ENCODE results near the gene PPFIA1.
"Not testable (repeated sequence)": the region's sequence is repeated elsewhere in the genome, so short reads cannot be mapped to it uniquely, and the experiment has no call there.

PPFIA1 gene

GRCh38 chr11:70328556-70328955 is 58.1 kb downstream of the PPFIA1 start:
- peaks cover 81% of the 10 kb centered on the region for H3K36me3 Mint-ChIP-seq (ENCODE audit: insufficient read depth)
- H3K4me3 Mint-ChIP-seq = no peak overlapping the region
- no peaks in the 10 kb centered on the region for H3K9me3 Mint-ChIP-seq
- H3K4me1 Mint-ChIP-seq (ENCODE audit: low read depth in 2 of 2) = peaks cover 5 to 7% of the 10 kb centered on the region in 2 donors
- ATAC-seq (replicated peaks) (no peak), DNase-seq (no peak)
- no peaks in the 10 kb centered on the region for H3K27me3 Mint-ChIP-seq
- H3K27ac Mint-ChIP-seq = peak overlapping the region in 1 of 2 donors; percentile 19

DNA sequence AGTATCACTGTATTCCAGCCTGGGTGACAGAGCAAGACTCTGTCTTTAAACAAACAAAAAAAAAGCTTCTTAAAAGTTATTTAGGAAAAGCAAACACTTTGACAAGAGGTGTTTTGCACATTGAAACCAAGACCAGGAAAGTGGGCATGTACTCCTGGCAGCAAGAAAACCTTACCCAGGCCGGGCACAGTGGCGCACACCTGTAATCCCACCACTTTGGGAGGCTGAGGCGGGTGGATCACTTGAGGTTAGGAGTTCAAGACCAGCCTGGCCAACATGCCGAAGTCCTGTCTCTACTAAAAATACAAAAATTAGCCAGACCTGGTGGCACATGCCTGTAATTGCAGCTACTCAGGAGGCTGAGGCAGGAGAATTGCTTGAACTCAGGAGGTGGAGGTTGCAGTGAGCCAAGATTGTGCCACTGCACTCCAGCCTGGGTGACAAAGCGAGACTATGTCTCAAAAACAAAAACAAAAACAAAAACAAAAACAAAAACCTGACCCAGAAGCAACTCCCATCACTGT is 60.9 kb downstream of the PPFIA1 start:
- not testable (repeated sequence) for DNase-seq; H3K27me3 Mint-ChIP-seq; H3K9me3 Mint-ChIP-seq; H3K4me1 Mint-ChIP-seq (ENCODE audit: low read depth in 2 of 2); H3K27ac Mint-ChIP-seq; H3K4me3 Mint-ChIP-seq; ATAC-seq (replicated peaks)
- H3K36me3 Mint-ChIP-seq (ENCODE audit: insufficient read depth) = peaks cover 84% of the 10 kb centered on the region

GRCh38 chr11:70331901-70332300 is 61.4 kb downstream of the PPFIA1 start:
- peaks cover 85% of the 10 kb centered on the region for H3K36me3 Mint-ChIP-seq (ENCODE audit: insufficient read depth)
- H3K4me3 Mint-ChIP-seq = no peak overlapping the region
- H3K9me3 Mint-ChIP-seq = no peaks in the 10 kb centered on the region
- DNase-seq (no peak), ATAC-seq (replicated peaks) (no peak)
- no peaks in the 10 kb centered on the region for H3K27me3 Mint-ChIP-seq
- no peaks in the 10 kb centered on the region for H3K4me1 Mint-ChIP-seq (ENCODE audit: low read depth in 2 of 2)
- no peak overlapping the region for H3K27ac Mint-ChIP-seq

DNA sequence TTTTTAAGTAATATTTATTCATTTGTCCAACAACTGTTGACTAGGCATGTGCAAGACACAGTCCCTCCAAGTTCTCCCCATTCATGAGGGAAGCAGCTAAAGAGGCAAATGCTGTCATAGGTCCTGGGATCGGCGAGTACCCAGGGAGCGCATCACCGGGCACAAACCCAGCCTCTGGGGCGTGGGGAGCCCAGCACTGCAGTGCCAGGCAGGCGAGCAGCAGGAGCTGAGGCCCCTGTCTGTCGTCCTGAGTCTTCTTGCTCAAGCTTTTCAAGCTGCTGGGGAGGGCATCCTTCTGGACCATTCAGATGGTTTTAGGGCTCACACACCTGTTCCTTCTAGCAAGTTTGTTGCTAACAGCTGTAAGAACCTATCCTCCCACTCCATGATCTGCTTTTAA is 62.1 kb downstream of the PPFIA1 start:
- ATAC-seq (replicated peaks) (no peak), DNase-seq (no peak)
- Mint-ChIP-seq H3K4me1 (ENCODE audit: low read depth in 2 of 2) (no peaks in the 10 kb centered on the region), H3K27me3 (no peaks in the 10 kb centered on the region), H3K27ac (no peak overlapping the region), H3K4me3 (no peak overlapping the region), H3K36me3 (ENCODE audit: insufficient read depth) (peaks cover 83% of the 10 kb centered on the region), H3K9me3 (no peaks in the 10 kb centered on the region)

- Mint-ChIP-seq H3K27me3 (no peaks in the 10 kb centered on the region), H3K9me3 (no peaks in the 10 kb centered on the region), H3K4me1 (ENCODE audit: low read depth in 2 of 2) (no peaks in the 10 kb centered on the region), H3K27ac (peak overlapping the region in 1 of 2 donors; percentile 52), H3K4me3 (no peak overlapping the region), H3K36me3 (ENCODE audit: insufficient read depth) (peaks cover 80% of the 10 kb centered on the region)
- DNase-seq = no peak
- no peak for ATAC-seq (replicated peaks)
Measured at GRCh38 chr11:70333261-70333660, 62.8 kb downstream of the PPFIA1 start.

DNA sequence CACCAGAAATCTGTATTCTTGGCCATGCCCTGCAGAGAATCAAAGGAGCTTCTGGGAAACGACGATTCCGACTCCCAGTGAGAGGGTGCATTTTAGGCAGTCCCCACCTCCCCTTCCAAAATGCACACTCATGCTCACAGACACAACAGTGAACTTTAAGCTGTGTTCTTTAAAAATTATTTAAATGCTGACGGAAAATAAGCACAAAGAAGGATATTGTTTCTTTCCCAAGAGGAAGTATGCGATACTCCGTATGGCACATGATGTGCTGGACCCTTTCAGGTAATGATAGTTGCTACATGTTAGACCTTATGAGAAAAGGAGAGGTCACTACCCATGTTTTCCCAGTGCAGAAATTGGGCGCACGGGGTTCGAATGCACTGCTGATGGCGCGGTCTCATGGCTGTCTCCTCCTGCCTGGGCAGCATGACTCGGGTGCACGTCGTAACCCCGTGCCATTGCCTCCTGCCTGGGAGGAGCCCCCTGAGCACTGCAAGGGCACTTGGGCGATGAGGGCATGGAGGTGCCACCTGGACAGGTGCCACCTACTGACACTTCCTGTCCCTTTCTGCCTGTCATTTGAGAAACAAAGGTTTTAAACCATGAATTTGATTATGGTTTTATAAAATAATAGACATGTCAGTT is 64.0 kb downstream of the PPFIA1 start:
- no peak overlapping the region for H3K27ac Mint-ChIP-seq
- H3K9me3 Mint-ChIP-seq = no peaks in the 10 kb centered on the region
- no peaks in the 10 kb centered on the region for H3K27me3 Mint-ChIP-seq
- H3K4me1 Mint-ChIP-seq (ENCODE audit: low read depth in 2 of 2) = no peaks in the 10 kb centered on the region
- no peak for DNase-seq
- peaks cover 81% of the 10 kb centered on the region for H3K36me3 Mint-ChIP-seq (ENCODE audit: insufficient read depth)
- no peak for ATAC-seq (replicated peaks)
- H3K4me3 Mint-ChIP-seq = no peak overlapping the region

DNA sequence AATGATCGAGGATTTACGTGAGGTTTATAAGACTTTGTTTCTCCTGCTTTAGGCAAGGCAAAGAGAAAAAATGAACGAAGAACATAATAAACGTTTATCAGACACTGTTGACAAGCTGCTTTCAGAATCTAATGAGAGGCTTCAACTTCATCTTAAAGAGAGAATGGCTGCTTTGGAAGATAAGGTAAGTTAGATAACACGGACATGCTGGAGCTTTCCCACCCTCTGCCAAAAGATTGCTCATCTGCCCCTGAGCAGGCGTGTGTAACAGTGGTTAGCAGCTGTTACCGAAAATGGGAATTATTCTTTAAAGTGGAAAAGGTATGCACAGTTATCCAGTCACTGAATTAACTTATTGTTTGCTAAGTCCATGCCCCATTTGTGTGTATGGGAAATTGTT is 65.0 kb downstream of the PPFIA1 start:
- no peaks in the 10 kb centered on the region for H3K9me3 Mint-ChIP-seq
- no peak overlapping the region for H3K4me3 Mint-ChIP-seq
- DNase-seq = no peak
- no peak overlapping the region for H3K27ac Mint-ChIP-seq
- H3K4me1 Mint-ChIP-seq (ENCODE audit: low read depth in 2 of 2) = no peaks in the 10 kb centered on the region
- no peak for ATAC-seq (replicated peaks)
- peaks cover 79% of the 10 kb centered on the region for H3K36me3 Mint-ChIP-seq (ENCODE audit: insufficient read depth)
- H3K27me3 Mint-ChIP-seq = no peaks in the 10 kb centered on the region

- H3K36me3 Mint-ChIP-seq (ENCODE audit: insufficient read depth) = peaks cover 68% of the 10 kb centered on the region
- H3K27me3 Mint-ChIP-seq = no peaks in the 10 kb centered on the region
- DNase-seq (no peak), ATAC-seq (replicated peaks) (no peak)
- H3K4me1 Mint-ChIP-seq (ENCODE audit: low read depth in 2 of 2) = no peaks in the 10 kb centered on the region
- H3K9me3 Mint-ChIP-seq = no peaks in the 10 kb centered on the region
- no peak overlapping the region for H3K4me3 Mint-ChIP-seq
- H3K27ac Mint-ChIP-seq = peak overlapping the region in 1 of 2 donors; percentile 20
Measured at GRCh38 chr11:70338594-70338993, 68.1 kb downstream of the PPFIA1 start.

DNA sequence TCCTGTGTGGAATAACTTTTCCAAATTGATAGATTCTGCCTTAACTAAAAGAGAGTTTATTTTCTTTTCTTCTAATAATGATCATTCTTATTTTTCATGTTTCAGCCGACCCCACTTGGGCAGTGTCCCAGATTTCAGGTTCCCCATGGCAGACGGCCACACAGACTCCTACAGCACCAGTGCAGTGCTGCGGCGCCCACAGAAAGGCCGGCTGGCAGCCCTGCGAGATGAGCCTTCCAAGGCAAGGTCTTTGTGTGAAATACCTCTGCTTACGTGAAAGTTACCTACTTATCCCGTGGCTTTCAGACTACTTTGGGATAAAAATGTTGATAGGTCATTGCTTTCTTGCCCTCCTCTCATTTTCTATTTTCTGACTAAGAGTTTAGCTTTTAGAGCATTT is 68.6 kb downstream of the PPFIA1 start:
- peaks cover 66% of the 10 kb centered on the region for H3K36me3 Mint-ChIP-seq (ENCODE audit: insufficient read depth)
- H3K9me3 Mint-ChIP-seq = no peaks in the 10 kb centered on the region
- DNase-seq = no peak
- H3K4me1 Mint-ChIP-seq (ENCODE audit: low read depth in 2 of 2) = no peaks in the 10 kb centered on the region
- no peak overlapping the region for H3K4me3 Mint-ChIP-seq
- H3K27me3 Mint-ChIP-seq = no peaks in the 10 kb centered on the region
- ATAC-seq (replicated peaks) = no peak
- H3K27ac Mint-ChIP-seq = no peak overlapping the region

DNA sequence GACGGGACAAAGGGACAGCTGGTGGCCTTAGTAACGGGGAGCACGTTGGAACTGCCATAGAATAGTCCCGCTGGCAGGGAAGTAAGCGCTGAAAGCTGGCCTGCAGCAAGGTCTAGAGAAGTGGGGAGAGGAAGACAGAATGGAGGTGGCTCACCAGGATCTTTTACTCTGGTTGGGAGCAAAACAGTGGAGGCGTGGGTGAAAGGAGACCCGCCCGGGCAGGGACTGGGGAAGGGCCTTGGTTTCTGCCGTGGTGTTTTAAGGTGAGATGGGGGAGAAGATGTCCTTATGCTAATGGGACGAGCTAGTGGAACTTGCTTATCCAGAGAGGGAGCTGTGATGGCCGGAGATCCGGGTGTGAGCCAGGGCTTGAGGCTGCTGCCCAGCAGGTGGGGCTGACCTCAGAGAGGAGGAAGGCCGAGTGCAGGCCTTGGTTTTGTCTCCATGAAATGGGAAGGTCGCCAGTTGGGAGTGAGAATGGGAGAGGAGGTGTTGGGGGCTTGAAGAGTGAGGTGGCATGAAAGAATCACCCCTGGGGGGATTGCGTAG is 71.5 kb downstream of the PPFIA1 start:
- peak overlapping the region in 1 of 2 donors; percentile 5 for H3K27ac Mint-ChIP-seq
- no peaks in the 10 kb centered on the region for H3K9me3 Mint-ChIP-seq
- no peak for ATAC-seq (replicated peaks)
- H3K36me3 Mint-ChIP-seq (ENCODE audit: insufficient read depth) = peaks cover 57% of the 10 kb centered on the region
- H3K4me3 Mint-ChIP-seq = no peak overlapping the region
- no peaks in the 10 kb centered on the region for H3K4me1 Mint-ChIP-seq (ENCODE audit: low read depth in 2 of 2)
- no peaks in the 10 kb centered on the region for H3K27me3 Mint-ChIP-seq
- no peak for DNase-seq

GRCh38 chr11:70343636-70344035 is 73.1 kb downstream of the PPFIA1 start:
- H3K36me3 Mint-ChIP-seq (ENCODE audit: insufficient read depth) = peaks cover 66% of the 10 kb centered on the region
- H3K9me3 Mint-ChIP-seq = no peaks in the 10 kb centered on the region
- no peak overlapping the region for H3K27ac Mint-ChIP-seq
- no peak overlapping the region for H3K4me3 Mint-ChIP-seq
- ATAC-seq (replicated peaks) (no peak), DNase-seq (no peak)
- no peaks in the 10 kb centered on the region for H3K27me3 Mint-ChIP-seq
- H3K4me1 Mint-ChIP-seq (ENCODE audit: low read depth in 2 of 2) = no peaks in the 10 kb centered on the region

DNA sequence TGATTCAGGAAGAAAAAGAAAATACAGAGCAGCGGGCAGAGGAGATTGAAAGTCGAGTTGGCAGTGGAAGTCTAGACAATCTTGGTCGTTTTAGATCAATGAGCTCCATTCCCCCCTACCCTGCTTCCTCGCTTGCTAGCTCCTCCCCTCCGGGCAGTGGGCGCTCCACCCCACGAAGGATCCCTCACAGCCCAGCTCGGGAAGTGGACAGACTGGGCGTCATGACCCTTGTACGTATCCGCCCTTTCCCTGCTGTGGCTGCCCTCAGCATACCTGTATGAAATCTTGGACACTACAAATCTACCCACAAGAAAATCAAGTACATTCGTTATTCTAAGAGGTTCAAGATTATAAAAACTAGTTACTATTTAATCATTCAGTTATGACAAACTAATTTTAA is 77.7 kb downstream of the PPFIA1 start:
- DNase-seq (no peak), ATAC-seq (replicated peaks) (no peak)
- H3K36me3 Mint-ChIP-seq (ENCODE audit: insufficient read depth) = peaks cover 60% of the 10 kb centered on the region
- no peak overlapping the region for H3K4me3 Mint-ChIP-seq
- no peak overlapping the region for H3K27ac Mint-ChIP-seq
- peaks cover 8 to 17% of the 10 kb centered on the region in 2 donors for H3K4me1 Mint-ChIP-seq (ENCODE audit: low read depth in 2 of 2)
- H3K9me3 Mint-ChIP-seq = no peaks in the 10 kb centered on the region
- H3K27me3 Mint-ChIP-seq = no peaks in the 10 kb centered on the region

- H3K27me3 Mint-ChIP-seq = no peaks in the 10 kb centered on the region
- ATAC-seq (replicated peaks) = no peak
- DNase-seq = no peak
- peaks cover 10 to 21% of the 10 kb centered on the region in 2 donors for H3K4me1 Mint-ChIP-seq (ENCODE audit: low read depth in 2 of 2)
- H3K9me3 Mint-ChIP-seq = no peaks in the 10 kb centered on the region
- no peak overlapping the region for H3K27ac Mint-ChIP-seq
- H3K36me3 Mint-ChIP-seq (ENCODE audit: insufficient read depth) = peaks cover 56% of the 10 kb centered on the region
- H3K4me3 Mint-ChIP-seq = no peak overlapping the region
Measured at GRCh38 chr11:70348608-70349007, 78.1 kb downstream of the PPFIA1 start.

DNA sequence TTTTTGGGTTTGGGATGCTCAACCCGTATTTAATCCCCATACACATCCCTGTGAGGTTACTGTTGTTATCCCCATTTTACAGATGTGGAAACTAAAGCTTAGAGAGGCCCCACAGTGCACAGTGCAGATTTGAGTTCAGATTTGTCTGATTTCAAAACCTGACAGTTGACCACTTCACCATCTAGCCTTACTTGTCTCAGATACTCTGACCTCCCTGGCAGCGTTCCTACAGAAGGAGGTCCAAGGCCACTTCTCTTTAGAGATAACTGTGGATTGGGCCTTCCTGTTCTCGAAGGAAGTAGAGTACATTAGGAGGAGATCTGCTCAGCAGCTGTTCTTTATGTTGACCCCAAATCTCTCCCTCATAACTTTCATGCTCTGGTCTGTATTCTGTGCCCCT is 81.2 kb downstream of the PPFIA1 start:
- DNase-seq (no peak), ATAC-seq (replicated peaks) (no peak)
- Mint-ChIP-seq H3K27me3 (no peaks in the 10 kb centered on the region), H3K9me3 (no peaks in the 10 kb centered on the region), H3K4me3 (peak overlapping the region in 1 of 2 donors; percentile 55), H3K27ac (peak overlapping the region; percentile 81 to 86), H3K4me1 (ENCODE audit: low read depth in 2 of 2) (peaks cover 14 to 30% of the 10 kb centered on the region in 2 donors), H3K36me3 (ENCODE audit: insufficient read depth) (peaks cover 61% of the 10 kb centered on the region)
